ENCODE results near the gene ZNF561.

The ZNF561 gene

GRCh38 chr19:9610484-9611113 is 10.4 kb downstream of the ZNF561 start:
- Histone ChIP-seq H3K27me3 (ENCODE audit: insufficient read depth, low read length, poor library complexity, severe bottlenecking) (no peaks in the 10 kb centered on the region), H3K4me1 (ENCODE audit: insufficient read depth, low read length, poor library complexity, severe bottlenecking) (no peaks in the 10 kb centered on the region), H3K79me2 (ENCODE audit: insufficient read depth, low read length) (no peaks in the 10 kb centered on the region), H3K36me3 (ENCODE audit: insufficient read depth, low read length) (peaks cover 52% of the 10 kb centered on the region; the same call in 1 of the 2 replicates), H3F3A (ENCODE audit: low read depth) (no peaks in the 10 kb centered on the region), H3K9me2 (replicated peaks; ENCODE audit: low read depth, low read length) (no peaks in the 10 kb centered on the region), H4K20me1 (ENCODE audit: insufficient read depth, low read length, poor library complexity, severe bottlenecking) (no peaks in the 10 kb centered on the region), H3K4me2 (ENCODE audit: low read depth, low read length, poor library complexity, severe bottlenecking) (no peak overlapping the region), H3K4me3 (ENCODE audit: low read length, poor library complexity, severe bottlenecking) (no peak overlapping the region), H3K9me3 (ENCODE audit: insufficient read depth, low read depth, low read length) (peaks cover 9% of the 10 kb centered on the region; the same call in 1 of the 2 replicates), H2AFZ (ENCODE audit: low read length) (no peak overlapping the region), H3K9ac (ENCODE audit: low read depth, low read length, poor library complexity, severe bottlenecking) (no peak overlapping the region)
- TF ChIP-seq, protein P1, sequence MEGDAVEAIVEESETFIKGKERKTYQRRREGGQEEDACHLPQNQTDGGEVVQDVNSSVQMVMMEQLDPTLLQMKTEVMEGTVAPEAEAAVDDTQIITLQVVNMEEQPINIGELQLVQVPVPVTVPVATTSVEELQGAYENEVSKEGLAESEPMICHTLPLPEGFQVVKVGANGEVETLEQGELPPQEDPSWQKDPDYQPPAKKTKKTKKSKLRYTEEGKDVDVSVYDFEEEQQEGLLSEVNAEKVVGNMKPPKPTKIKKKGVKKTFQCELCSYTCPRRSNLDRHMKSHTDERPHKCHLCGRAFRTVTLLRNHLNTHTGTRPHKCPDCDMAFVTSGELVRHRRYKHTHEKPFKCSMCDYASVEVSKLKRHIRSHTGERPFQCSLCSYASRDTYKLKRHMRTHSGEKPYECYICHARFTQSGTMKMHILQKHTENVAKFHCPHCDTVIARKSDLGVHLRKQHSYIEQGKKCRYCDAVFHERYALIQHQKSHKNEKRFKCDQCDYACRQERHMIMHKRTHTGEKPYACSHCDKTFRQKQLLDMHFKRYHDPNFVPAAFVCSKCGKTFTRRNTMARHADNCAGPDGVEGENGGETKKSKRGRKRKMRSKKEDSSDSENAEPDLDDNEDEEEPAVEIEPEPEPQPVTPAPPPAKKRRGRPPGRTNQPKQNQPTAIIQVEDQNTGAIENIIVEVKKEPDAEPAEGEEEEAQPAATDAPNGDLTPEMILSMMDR (conservative IDR thresholded peaks at IDR 0.05; ENCODE audit: low read length): no peak
- no peak for TF ChIP-seq EZH2phosphoT487 (IDR thresholded peaks at IDR 0.05; ENCODE audit: borderline replicate concordance)

GRCh38 chr19:9608912-9609311 is 12.1 kb downstream of the ZNF561 start:
- Histone ChIP-seq H3K9me2 (replicated peaks; ENCODE audit: low read depth, low read length) (no peaks in the 10 kb centered on the region), H3K9ac (ENCODE audit: low read depth, low read length, poor library complexity, severe bottlenecking) (no peak overlapping the region), H3F3A (ENCODE audit: low read depth) (no peaks in the 10 kb centered on the region), H3K9me3 (ENCODE audit: insufficient read depth, low read depth, low read length) (peaks cover 9% of the 10 kb centered on the region; the same call in 1 of the 2 replicates), H4K20me1 (ENCODE audit: insufficient read depth, low read length, poor library complexity, severe bottlenecking) (no peaks in the 10 kb centered on the region), H3K79me2 (ENCODE audit: insufficient read depth, low read length) (no peaks in the 10 kb centered on the region), H3K4me3 (ENCODE audit: low read length, poor library complexity, severe bottlenecking) (no peak overlapping the region), H3K27me3 (ENCODE audit: insufficient read depth, low read length, poor library complexity, severe bottlenecking) (no peaks in the 10 kb centered on the region), H3K4me1 (ENCODE audit: insufficient read depth, low read length, poor library complexity, severe bottlenecking) (no peaks in the 10 kb centered on the region), H3K4me2 (ENCODE audit: low read depth, low read length, poor library complexity, severe bottlenecking) (no peak overlapping the region), H2AFZ (ENCODE audit: low read length) (no peak overlapping the region), H3K36me3 (ENCODE audit: insufficient read depth, low read length) (peaks cover 40% of the 10 kb centered on the region; the same call in 1 of the 2 replicates)
- TF ChIP-seq, protein P1 (conservative IDR thresholded peaks at IDR 0.05; ENCODE audit: low read length): no peak
- no peak for TF ChIP-seq EZH2phosphoT487 (IDR thresholded peaks at IDR 0.05; ENCODE audit: borderline replicate concordance)

GRCh38 chr19:9597027-9597426 is 24.0 kb downstream of the ZNF561 start:
- no peaks in the 10 kb centered on the region for H3K4me1 ChIP-seq (ENCODE audit: insufficient read depth, low read length, poor library complexity, severe bottlenecking)
- no peaks in the 10 kb centered on the region for H3F3A ChIP-seq (ENCODE audit: low read depth)
- no peaks in the 10 kb centered on the region; the same call in 1 of the 2 replicates for H3K9me3 ChIP-seq (ENCODE audit: insufficient read depth, low read depth, low read length)
- no peaks in the 10 kb centered on the region for H4K20me1 ChIP-seq (ENCODE audit: insufficient read depth, low read length, poor library complexity, severe bottlenecking)
- no peak for TF ChIP-seq EZH2phosphoT487 (IDR thresholded peaks at IDR 0.05; ENCODE audit: borderline replicate concordance)
- no peak overlapping the region for H3K4me2 ChIP-seq (ENCODE audit: low read depth, low read length, poor library complexity, severe bottlenecking)
- H3K9me2 ChIP-seq (replicated peaks; ENCODE audit: low read depth, low read length): no peaks in the 10 kb centered on the region
- H3K9ac ChIP-seq (ENCODE audit: low read depth, low read length, poor library complexity, severe bottlenecking): no peak overlapping the region
- H3K27me3 ChIP-seq (ENCODE audit: insufficient read depth, low read length, poor library complexity, severe bottlenecking): no peaks in the 10 kb centered on the region
- H3K4me3 ChIP-seq (ENCODE audit: low read length, poor library complexity, severe bottlenecking): no peak overlapping the region
- no peak overlapping the region for H2AFZ ChIP-seq (ENCODE audit: low read length)
- no peaks in the 10 kb centered on the region for H3K36me3 ChIP-seq (ENCODE audit: insufficient read depth, low read length)
- H3K79me2 ChIP-seq (ENCODE audit: insufficient read depth, low read length): no peaks in the 10 kb centered on the region

DNA sequence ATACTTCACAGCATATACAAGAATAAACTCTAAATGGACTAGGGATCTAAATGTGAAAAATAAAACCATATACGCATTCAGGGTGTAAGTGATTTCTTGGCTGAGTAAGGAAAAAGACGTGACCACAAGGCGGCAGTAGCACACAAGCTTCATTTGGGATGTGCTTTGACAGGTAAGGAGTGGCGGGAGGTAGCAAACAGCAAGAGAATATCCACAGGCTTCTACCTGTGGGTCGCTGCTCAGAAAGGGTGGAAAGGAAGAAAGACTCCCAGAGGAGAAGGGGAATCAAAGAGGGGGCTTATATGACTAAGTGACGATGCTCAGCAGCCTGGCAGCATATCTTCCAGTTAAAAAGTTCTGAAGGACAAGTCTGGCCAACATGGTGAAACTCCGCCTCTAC is 34.3 kb downstream of the ZNF561 start:
- H3K9me2 ChIP-seq (replicated peaks; ENCODE audit: low read depth, low read length): no peaks in the 10 kb centered on the region
- H3K4me1 ChIP-seq (ENCODE audit: insufficient read depth, low read length, poor library complexity, severe bottlenecking): peaks cover 9% of the 10 kb centered on the region
- no peak overlapping the region for H3K4me3 ChIP-seq (ENCODE audit: low read length, poor library complexity, severe bottlenecking)
- H3K27me3 ChIP-seq (ENCODE audit: insufficient read depth, low read length, poor library complexity, severe bottlenecking): no peaks in the 10 kb centered on the region
- peaks cover 29% of the 10 kb centered on the region for H3K79me2 ChIP-seq (ENCODE audit: insufficient read depth, low read length)
- no peak overlapping the region for H3K9ac ChIP-seq (ENCODE audit: low read depth, low read length, poor library complexity, severe bottlenecking)
- H3K9me3 ChIP-seq (ENCODE audit: insufficient read depth, low read depth, low read length): no peaks in the 10 kb centered on the region
- no peaks in the 10 kb centered on the region for H3F3A ChIP-seq (ENCODE audit: low read depth)
- no peak overlapping the region for H2AFZ ChIP-seq (ENCODE audit: low read length)
- H4K20me1 ChIP-seq (ENCODE audit: insufficient read depth, low read length, poor library complexity, severe bottlenecking): peaks cover 22% of the 10 kb centered on the region
- TF ChIP-seq, protein P1 (conservative IDR thresholded peaks at IDR 0.05; ENCODE audit: low read length): peak; percentile 76
- TF ChIP-seq EZH2phosphoT487 (IDR thresholded peaks at IDR 0.05; ENCODE audit: borderline replicate concordance): no peak
- H3K4me2 ChIP-seq (ENCODE audit: low read depth, low read length, poor library complexity, severe bottlenecking): no peak overlapping the region
- no peaks in the 10 kb centered on the region for H3K36me3 ChIP-seq (ENCODE audit: insufficient read depth, low read length)
